H9 (cell line): ENCODE measurements around the gene CALML5. TPM values are rescaled to one million over a fixed set of nuclear protein-coding genes. Genes with fewer than 3 reads are reported as not detected.

ENCODE experiments used
- DNase-seq: peaks from one replicate; pipeline ENCODE4 v3.0.0-alpha.2; 2017
- H2AFZ ChIP-seq: one replicate; pipeline ENCODE4 v1.6.1; 2013; ENCODE audit warnings: mild to moderate bottlenecking, low read length, control low read depth, moderate library complexity
- H2AK5ac ChIP-seq: 2 replicates; pipeline ENCODE4 v1.6.1; 2013; ENCODE audit warnings: low read length, control low read depth, mixed read lengths; ENCODE audit not compliant: insufficient read length
- H2BK120ac ChIP-seq: one replicate; pipeline ENCODE4 v1.6.1; 2013; ENCODE audit warnings: low read depth, mild to moderate bottlenecking, low read length, control low read depth, inconsistent platforms; ENCODE audit not compliant: poor library complexity, severe bottlenecking
- H2BK12ac ChIP-seq: 2 replicates; pipeline ENCODE4 v1.6.1; 2013; ENCODE audit warnings: low read length, control low read depth, mixed read lengths, low read depth; ENCODE audit not compliant: insufficient read length
- H2BK15ac ChIP-seq: 2 replicates; pipeline ENCODE4 v1.6.1; 2013; ENCODE audit warnings: low read depth, low read length, control low read depth
- H2BK20ac ChIP-seq: one replicate; pipeline ENCODE4 v1.6.1; 2013; ENCODE audit warnings: low read depth, mild to moderate bottlenecking, low read length, control low read depth, inconsistent platforms; ENCODE audit not compliant: poor library complexity, severe bottlenecking
- H2BK5ac ChIP-seq: 2 replicates; pipeline ENCODE4 v1.6.1; 2013; ENCODE audit warnings: low read length, control low read depth, mixed read lengths; ENCODE audit not compliant: insufficient read length
- H3K14ac ChIP-seq: 2 replicates; pipeline ENCODE4 v1.6.1; 2013; ENCODE audit warnings: low read length, control low read depth; ENCODE audit not compliant: insufficient read depth
- H3K18ac ChIP-seq: 2 replicates; pipeline ENCODE4 v1.6.1; 2013; ENCODE audit warnings: low read depth, mild to moderate bottlenecking, mixed read lengths, low read length, control low read depth; ENCODE audit not compliant: insufficient read length
- H3K23ac ChIP-seq: 2 replicates; pipeline ENCODE4 v1.6.1; 2013; ENCODE audit warnings: low read length, control low read depth, mixed read lengths, low read depth; ENCODE audit not compliant: insufficient read length
- H3K23me2 ChIP-seq: 2 replicates; pipeline ENCODE4 v1.6.1; 2013; ENCODE audit warnings: low read depth, mild to moderate bottlenecking, mixed read lengths, low read length, control low read depth; ENCODE audit not compliant: insufficient read length, poor library complexity, severe bottlenecking
- H3K27ac ChIP-seq: 2 replicates; pipeline ENCODE4 v1.5.1; 2013; ENCODE audit warnings: low read length, control low read depth, mixed read lengths, low read depth; ENCODE audit not compliant: insufficient read length
- H3K27me3 ChIP-seq: 2 replicates; pipeline ENCODE4 v1.6.1; 2013; ENCODE audit warnings: low read length, control low read depth, inconsistent platforms; ENCODE audit not compliant: insufficient read depth
- H3K4ac ChIP-seq: 2 replicates; pipeline ENCODE4 v1.6.1; 2013; ENCODE audit warnings: low read depth, mild to moderate bottlenecking, control low read depth, inconsistent platforms, low read length, moderate library complexity
- H3K4me1 ChIP-seq: 2 replicates; pipeline ENCODE4 v1.6.1; 2013; ENCODE audit warnings: low read length, control low read depth, inconsistent platforms; ENCODE audit not compliant: insufficient read depth
- H3K4me2 ChIP-seq: 2 replicates; pipeline ENCODE4 v1.6.1; 2013; ENCODE audit warnings: low read length, control low read depth, mixed read lengths; ENCODE audit not compliant: insufficient read length, insufficient read depth
- H3K56ac ChIP-seq: 2 replicates; pipeline ENCODE4 v1.6.1; 2013; ENCODE audit warnings: low read depth, mild to moderate bottlenecking, mixed read lengths, low read length, control low read depth; ENCODE audit not compliant: insufficient read length
- H3K79me1 ChIP-seq: 2 replicates; pipeline ENCODE4 v1.6.1; 2013; ENCODE audit warnings: low read depth, mild to moderate bottlenecking, moderate library complexity, low read length, control low read depth, inconsistent platforms; ENCODE audit not compliant: insufficient read depth, poor library complexity, severe bottlenecking
- H3K79me2 ChIP-seq: 2 replicates; pipeline ENCODE4 v1.6.1; 2013; ENCODE audit warnings: low read length, control low read depth, inconsistent platforms; ENCODE audit not compliant: insufficient read depth
- H3K9ac ChIP-seq: 2 replicates; pipeline ENCODE4 v1.6.1; 2013; ENCODE audit warnings: low read length, control low read depth, mixed read lengths; ENCODE audit not compliant: insufficient read length; ENCODE audit errors: extremely low read depth
- H3K9me3 ChIP-seq: one replicate; pipeline ENCODE4 v1.6.1; 2013; ENCODE audit warnings: low read depth, low read length, inconsistent platforms; ENCODE audit not compliant: control insufficient read depth
- H3T11ph ChIP-seq: one replicate; pipeline ENCODE4 v1.6.1; 2013; ENCODE audit warnings: mild to moderate bottlenecking, low read length, control low read depth, inconsistent platforms
- H4K20me1 ChIP-seq: one replicate; pipeline ENCODE4 v1.6.1; 2013; ENCODE audit not compliant: control insufficient read depth, insufficient read length, insufficient read depth
- H4K5ac ChIP-seq: 2 replicates; pipeline ENCODE4 v1.6.1; 2013; ENCODE audit warnings: low read depth, mild to moderate bottlenecking, mixed read lengths, low read length, control low read depth; ENCODE audit not compliant: insufficient read length
- H4K8ac ChIP-seq: replicated peaks from 2 replicates; pipeline ENCODE4 v1.6.1; 2013; ENCODE audit warnings: low read length, control low read depth, mixed read lengths, low read depth; ENCODE audit not compliant: insufficient read length
- H4K91ac ChIP-seq: 2 replicates; pipeline ENCODE4 v1.6.1; 2013; ENCODE audit warnings: low read depth, mild to moderate bottlenecking, moderate library complexity, mixed read lengths, low read length, control low read depth; ENCODE audit not compliant: insufficient read length
- H3K27ac Mint-ChIP-seq, 3 experiments: 2 replicates in 2 of 3; 3 replicates in 1 of 3; pipeline ENCODE4 v1.8.0; 2020 to 2021; ENCODE audit warnings: mixed read lengths in 3 of 3, mild to moderate bottlenecking in 1 of 3, moderate library complexity in 1 of 3
- H3K27me3 Mint-ChIP-seq: 2 replicates; pipeline ENCODE4 v1.8.0; 2021; ENCODE audit warnings: low read depth, mild to moderate bottlenecking, moderate library complexity, mixed read lengths
- H3K36me3 Mint-ChIP-seq, 3 experiments: 2 replicates in 2 of 3; 3 replicates in 1 of 3; pipeline ENCODE4 v1.8.0; 2020 to 2021; ENCODE audit warnings: low read depth in 3 of 3, mixed read lengths in 3 of 3; ENCODE audit not compliant: insufficient read depth in 1 of 3
- H3K4me1 Mint-ChIP-seq, 2 experiments: 2 replicates each; pipeline ENCODE4 v1.8.0; 2020; ENCODE audit warnings: mixed read lengths in 2 of 2
- H3K4me3 Mint-ChIP-seq, 2 experiments: 2 replicates in 1 of 2; 3 replicates in 1 of 2; pipeline ENCODE4 v1.8.0; 2020 to 2021; ENCODE audit warnings: mild to moderate bottlenecking in 2 of 2, mixed read lengths in 2 of 2, moderate library complexity in 1 of 2
- H3K9me3 Mint-ChIP-seq, 2 experiments: 2 replicates in 1 of 2; 3 replicates in 1 of 2; pipeline ENCODE4 v1.8.0; 2020; ENCODE audit warnings: mild to moderate bottlenecking in 2 of 2, mixed read lengths in 2 of 2, moderate library complexity in 1 of 2
- WGBS: extraction: QIAGEN DNeasy Blood & Tissue Kit; methylation state at CpG from one replicate; pipeline ENCODE4 v1.1.7; 2013; ENCODE audit warnings: missing lambda C conversion rate, low lambda C conversion rate, mixed read lengths; ENCODE audit not compliant: insufficient read length; ENCODE audit errors: extremely low coverage; 5-methylcytosine and 5-hydroxymethylcytosine counted together
- total RNA-seq: library from RNA; stranded (reverse); gene quantifications from 2 replicates; pipeline ENCODE4 v1.2.1, GENCODE V29; 2021
- TF ChIP-seq, protein P1 (sequence below): fragments of 200-600 bp; sonication (generic); conservative IDR thresholded peaks from 3 replicates; pipeline ENCODE4 v1.8.0; 2021; ENCODE audit warnings: antibody characterized with exemption, mild to moderate bottlenecking

The CALML5 gene
- total RNA-seq, 1 experiment from 2014 or later, result not detected

DNA sequence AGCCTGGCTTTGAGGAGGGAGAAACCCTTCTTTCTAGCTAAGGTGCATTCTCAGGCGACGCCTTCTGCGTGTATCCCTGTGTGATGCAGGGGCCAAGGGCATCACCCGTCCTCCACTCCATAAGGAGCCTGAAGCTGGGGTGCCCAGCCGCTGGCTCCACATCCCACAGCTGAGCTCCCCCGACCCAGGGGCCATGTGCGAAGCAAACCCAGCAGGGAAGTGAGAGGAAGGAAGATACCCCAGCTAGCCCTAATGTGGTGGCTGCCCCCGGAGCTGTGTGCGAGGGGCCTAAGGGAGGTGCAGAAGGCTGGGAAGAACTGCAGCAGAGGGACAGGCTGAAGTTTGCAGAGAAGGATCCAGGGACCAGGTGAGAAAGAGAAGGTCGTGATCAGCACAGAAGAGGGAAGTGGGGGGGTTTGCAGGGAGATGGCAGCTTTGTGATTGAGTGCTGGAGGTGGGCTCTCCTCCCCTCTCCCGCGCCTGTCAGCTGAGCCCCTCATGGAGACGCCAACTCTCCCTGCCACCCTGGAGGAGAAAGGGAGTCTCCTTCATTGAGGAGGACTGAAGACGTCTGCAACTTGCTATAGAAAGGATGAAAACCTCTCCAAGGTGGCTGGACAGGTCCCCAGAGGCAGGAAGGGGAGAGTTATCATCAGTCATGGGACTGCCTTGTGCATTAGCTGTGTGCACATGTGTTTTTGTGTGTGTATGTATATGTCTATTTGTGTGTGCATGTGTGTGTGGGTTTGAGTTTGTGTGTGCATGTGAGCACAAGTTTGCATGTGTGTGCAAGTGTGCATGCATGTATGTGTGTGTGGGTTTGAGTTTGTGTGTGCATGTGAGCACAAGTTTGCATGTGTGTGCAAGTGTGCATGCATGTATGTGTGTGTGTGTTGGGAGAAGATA lies 3.5 kb upstream of the CALML5 start:
- Histone ChIP-seq H4K5ac (no peak overlapping the region), H2AK5ac (no peak overlapping the region), H3K56ac (no peak overlapping the region), H3K23me2 (no peaks in the 10 kb centered on the region), H3K4me1 (no peaks in the 10 kb centered on the region; the same call in 1 of the 2 replicates), H2AFZ (no peak overlapping the region), H2BK120ac (no peak overlapping the region), H3K27ac (no peak overlapping the region), H2BK20ac (no peak overlapping the region), H3K9ac (no peak overlapping the region), H4K20me1 (no peaks in the 10 kb centered on the region), H3K23ac (no peak overlapping the region), H3K18ac (no peak overlapping the region), H3K79me1 (no peaks in the 10 kb centered on the region), H3K9me3 (no peaks in the 10 kb centered on the region), H4K8ac (no peak overlapping the region), H3K4me2 (no peak overlapping the region), H2BK12ac (no peak overlapping the region), H2BK5ac (no peak overlapping the region), H3K14ac (peak overlapping the region; percentile 26; the same call in 1 of the 2 replicates), H3T11ph (no peak overlapping the region), H2BK15ac (no peak overlapping the region), H3K4ac (no peak overlapping the region), H3K79me2 (no peaks in the 10 kb centered on the region), H3K27me3 (no peaks in the 10 kb centered on the region), H4K91ac (no peak overlapping the region)
- H3K36me3 Mint-ChIP-seq, result no peaks in the 10 kb centered on the region; a peak in 1 of 7 replicates
- no peaks in the 10 kb centered on the region for H3K9me3 Mint-ChIP-seq
- H3K4me3 Mint-ChIP-seq, result no peak overlapping the region; a peak in 1 of 5 replicates
- DNase-seq, result no peak
- no CpG with 5 or more reads among the region's 14 CpGs for WGBS
- peaks cover 5% of the 10 kb centered on the region for H3K27me3 Mint-ChIP-seq
- peaks cover 5 to 6% of the 10 kb centered on the region in 2 experiments for H3K4me1 Mint-ChIP-seq
- H3K27ac Mint-ChIP-seq, result no peak overlapping the region; a peak in 1 of 7 replicates
- TF ChIP-seq, protein P1, sequence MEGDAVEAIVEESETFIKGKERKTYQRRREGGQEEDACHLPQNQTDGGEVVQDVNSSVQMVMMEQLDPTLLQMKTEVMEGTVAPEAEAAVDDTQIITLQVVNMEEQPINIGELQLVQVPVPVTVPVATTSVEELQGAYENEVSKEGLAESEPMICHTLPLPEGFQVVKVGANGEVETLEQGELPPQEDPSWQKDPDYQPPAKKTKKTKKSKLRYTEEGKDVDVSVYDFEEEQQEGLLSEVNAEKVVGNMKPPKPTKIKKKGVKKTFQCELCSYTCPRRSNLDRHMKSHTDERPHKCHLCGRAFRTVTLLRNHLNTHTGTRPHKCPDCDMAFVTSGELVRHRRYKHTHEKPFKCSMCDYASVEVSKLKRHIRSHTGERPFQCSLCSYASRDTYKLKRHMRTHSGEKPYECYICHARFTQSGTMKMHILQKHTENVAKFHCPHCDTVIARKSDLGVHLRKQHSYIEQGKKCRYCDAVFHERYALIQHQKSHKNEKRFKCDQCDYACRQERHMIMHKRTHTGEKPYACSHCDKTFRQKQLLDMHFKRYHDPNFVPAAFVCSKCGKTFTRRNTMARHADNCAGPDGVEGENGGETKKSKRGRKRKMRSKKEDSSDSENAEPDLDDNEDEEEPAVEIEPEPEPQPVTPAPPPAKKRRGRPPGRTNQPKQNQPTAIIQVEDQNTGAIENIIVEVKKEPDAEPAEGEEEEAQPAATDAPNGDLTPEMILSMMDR, result no peak
